Measurements from ENCODE around the gene CNTNAP2. TPM values are rescaled to one million over a fixed set of nuclear protein-coding genes. Genes with fewer than 3 reads are reported as not detected.
"Not testable (repeated sequence)": the region's sequence is repeated elsewhere in the genome, so short reads cannot be mapped to it uniquely, and the experiment has no call there.

CNTNAP2 gene
- total RNA-seq, 1 donor from 2014 or later: 1.9 TPM

GRCh38 chr7:146150153-146150552 is 33.6 kb downstream of the CNTNAP2 start:
- no peak for DNase-seq

GRCh38 chr7:146172112-146172511 is 55.5 kb downstream of the CNTNAP2 start:
- DNase-seq: no peak

- DNase-seq: no peak
Observed at GRCh38 chr7:146175716-146176115, 59.1 kb downstream of the CNTNAP2 start.

GRCh38 chr7:146176860-146177259 is 60.3 kb downstream of the CNTNAP2 start:
- peak; percentile 29 for DNase-seq

- peak; percentile 4 for DNase-seq
Observed at GRCh38 chr7:146177301-146177700, 60.7 kb downstream of the CNTNAP2 start.

GRCh38 chr7:146185844-146186243 is 69.2 kb downstream of the CNTNAP2 start:
- DNase-seq: no peak

- not testable (repeated sequence) for DNase-seq
Observed at GRCh38 chr7:146191428-146191827, 74.8 kb downstream of the CNTNAP2 start.

GRCh38 chr7:146201945-146202344 is 85.3 kb downstream of the CNTNAP2 start:
- DNase-seq: no peak

GRCh38 chr7:146206270-146206669 is 89.7 kb downstream of the CNTNAP2 start:
- no peak for DNase-seq

- no peak for DNase-seq
Observed at GRCh38 chr7:146208492-146208891, 91.9 kb downstream of the CNTNAP2 start.

GRCh38 chr7:146214842-146215241 is 98.2 kb downstream of the CNTNAP2 start:
- DNase-seq: no peak

GRCh38 chr7:146216396-146217041 is 99.9 kb downstream of the CNTNAP2 start:
- no peak for DNase-seq

- no peak for DNase-seq
Observed at GRCh38 chr7:146223851-146224250, 107.2 kb downstream of the CNTNAP2 start.

- DNase-seq: no peak
Observed at GRCh38 chr7:146232604-146233003, 116.0 kb downstream of the CNTNAP2 start.

GRCh38 chr7:146235195-146235594 is 118.6 kb downstream of the CNTNAP2 start:
- DNase-seq: no peak

GRCh38 chr7:146242661-146243060 is 126.1 kb downstream of the CNTNAP2 start:
- DNase-seq: no peak

- DNase-seq: not testable (repeated sequence)
Observed at GRCh38 chr7:146247991-146248390, 131.4 kb downstream of the CNTNAP2 start.

GRCh38 chr7:146248744-146249143 is 132.1 kb downstream of the CNTNAP2 start:
- DNase-seq: not testable (repeated sequence)

- no peak for DNase-seq
Observed at GRCh38 chr7:146249272-146249671, 132.7 kb downstream of the CNTNAP2 start.

- no peak for DNase-seq
Observed at GRCh38 chr7:146255609-146256008, 139.0 kb downstream of the CNTNAP2 start.

GRCh38 chr7:146262527-146262926 is 145.9 kb downstream of the CNTNAP2 start:
- DNase-seq: no peak

GRCh38 chr7:146276888-146277287 is 160.3 kb downstream of the CNTNAP2 start:
- no peak for DNase-seq

GRCh38 chr7:146285418-146285817 is 168.8 kb downstream of the CNTNAP2 start:
- no peak for DNase-seq

GRCh38 chr7:146290746-146291145 is 174.1 kb downstream of the CNTNAP2 start:
- DNase-seq: no peak

GRCh38 chr7:146291900-146292299 is 175.3 kb downstream of the CNTNAP2 start:
- DNase-seq: no peak

Measured in tongue (tissue), 2 donors.